ENCODE data around the gene DAP.

The DAP gene

DNA sequence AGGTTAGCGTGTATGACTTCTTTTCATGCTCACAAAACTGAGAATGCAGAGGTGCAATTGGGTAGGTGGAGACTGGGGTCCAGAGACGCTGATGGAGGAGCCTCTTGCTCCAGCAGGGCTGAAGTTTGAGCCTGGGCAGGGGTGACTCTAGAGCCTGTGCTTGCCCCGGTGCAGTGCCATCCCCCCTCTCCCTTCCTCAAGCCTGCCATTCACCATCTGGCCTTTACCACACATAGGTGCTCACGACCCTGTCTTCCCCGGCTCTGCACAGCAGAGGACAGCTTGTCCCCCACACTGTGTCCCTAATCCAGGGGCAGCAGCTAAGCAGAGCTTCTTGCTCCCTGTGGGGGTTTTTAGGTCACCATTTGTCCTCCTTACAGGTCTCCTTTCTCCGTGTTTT is 86.5 kb downstream of the DAP start:
- Histone ChIP-seq H3K9ac (ENCODE audit: low read depth, low read length) (no peak overlapping the region), H3K27ac (ENCODE audit: low read length) (no peak overlapping the region), H2AFZ (ENCODE audit: low read depth, low read length) (no peak overlapping the region), H3K4me3 (ENCODE audit: low read depth in 1 of 2, low read length in 2 of 2) (no peak overlapping the region), H3K36me3 (ENCODE audit: insufficient read depth, low read length) (peaks cover 20% of the 10 kb centered on the region; the same call in 1 of the 2 replicates), H3K4me2 (ENCODE audit: insufficient read depth, low read length) (no peak overlapping the region), H3K9me3 (ENCODE audit: insufficient read depth, low read length, severe bottlenecking) (no peaks in the 10 kb centered on the region), H3K4me1 (ENCODE audit: insufficient read depth, low read length) (no peaks in the 10 kb centered on the region), H3K79me2 (ENCODE audit: insufficient read depth, low read length) (no peaks in the 10 kb centered on the region), H3K27me3 (ENCODE audit: insufficient read depth, low read length, poor library complexity) (no peaks in the 10 kb centered on the region), H4K20me1 (ENCODE audit: insufficient read depth, low read length) (0 out of 2 replicates have a peak, but pooled peaks cover 4% of the 10 kb centered on the region)
- TF ChIP-seq CTCF (IDR thresholded peaks at IDR 0.05; ENCODE audit: borderline replicate concordance, extremely low read depth, low read length, poor library complexity, severe bottlenecking): no peak
- TF ChIP-seq EZH2 (IDR thresholded peaks at IDR 0.05; ENCODE audit: borderline replicate concordance, low read depth, low read length, severe bottlenecking): no peak
- 0 out of 3 replicates have a peak, but pooled peaks have one; percentile 20 for ATAC-seq (ENCODE audit: insufficient read depth, low read depth)
- DNase-seq: no peak

DNA sequence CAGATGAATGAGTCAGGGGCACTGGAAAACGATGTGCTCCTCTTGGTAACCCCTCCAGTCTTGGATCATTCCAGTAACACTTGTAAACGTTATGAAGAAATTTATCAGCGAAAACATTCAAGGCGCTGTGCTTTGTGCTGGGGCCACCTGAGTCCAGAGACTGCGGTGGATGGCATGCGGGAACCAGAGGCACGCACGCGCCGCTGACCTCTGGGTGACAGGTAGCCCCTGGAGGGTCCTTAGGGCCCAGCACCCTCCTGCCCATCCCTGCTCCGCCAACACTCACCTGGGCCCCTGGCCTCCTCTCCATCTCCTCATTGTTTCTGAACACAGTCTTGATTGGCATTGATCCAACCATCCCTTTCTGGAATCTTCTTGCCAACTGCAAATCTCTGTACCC is 86.9 kb downstream of the DAP start:
- H2AFZ ChIP-seq (ENCODE audit: low read depth, low read length): no peak overlapping the region
- no peak overlapping the region for H3K4me2 ChIP-seq (ENCODE audit: insufficient read depth, low read length)
- ATAC-seq (ENCODE audit: insufficient read depth, low read depth) (no peak), DNase-seq (no peak)
- no peaks in the 10 kb centered on the region for H3K4me1 ChIP-seq (ENCODE audit: insufficient read depth, low read length)
- H3K9ac ChIP-seq (ENCODE audit: low read depth, low read length): no peak overlapping the region
- TF ChIP-seq EZH2 (IDR thresholded peaks at IDR 0.05; ENCODE audit: borderline replicate concordance, low read depth, low read length, severe bottlenecking) (no peak), CTCF (IDR thresholded peaks at IDR 0.05; ENCODE audit: borderline replicate concordance, extremely low read depth, low read length, poor library complexity, severe bottlenecking) (no peak)
- no peak overlapping the region for H3K27ac ChIP-seq (ENCODE audit: low read length)
- H3K9me3 ChIP-seq (ENCODE audit: insufficient read depth, low read length, severe bottlenecking): no peaks in the 10 kb centered on the region
- H3K4me3 ChIP-seq (ENCODE audit: low read depth in 1 of 2, low read length in 2 of 2): no peak overlapping the region
- 0 out of 2 replicates have a peak, but pooled peaks cover 4% of the 10 kb centered on the region for H4K20me1 ChIP-seq (ENCODE audit: insufficient read depth, low read length)
- no peaks in the 10 kb centered on the region for H3K79me2 ChIP-seq (ENCODE audit: insufficient read depth, low read length)
- H3K27me3 ChIP-seq (ENCODE audit: insufficient read depth, low read length, poor library complexity): no peaks in the 10 kb centered on the region
- peaks cover 15% of the 10 kb centered on the region; the same call in 1 of the 2 replicates for H3K36me3 ChIP-seq (ENCODE audit: insufficient read depth, low read length)

- no peaks in the 10 kb centered on the region for H3K4me1 ChIP-seq (ENCODE audit: insufficient read depth, low read length)
- ATAC-seq (ENCODE audit: insufficient read depth, low read depth) (no peak), DNase-seq (no peak)
- no peaks in the 10 kb centered on the region for H3K79me2 ChIP-seq (ENCODE audit: insufficient read depth, low read length)
- H3K27ac ChIP-seq (ENCODE audit: low read length): no peak overlapping the region
- H3K4me3 ChIP-seq (ENCODE audit: low read depth in 1 of 2, low read length in 2 of 2): no peak overlapping the region
- TF ChIP-seq CTCF (IDR thresholded peaks at IDR 0.05; ENCODE audit: borderline replicate concordance, extremely low read depth, low read length, poor library complexity, severe bottlenecking) (no peak), EZH2 (IDR thresholded peaks at IDR 0.05; ENCODE audit: borderline replicate concordance, low read depth, low read length, severe bottlenecking) (no peak)
- no peaks in the 10 kb centered on the region for H3K27me3 ChIP-seq (ENCODE audit: insufficient read depth, low read length, poor library complexity)
- 0 out of 2 replicates have a peak, but pooled peaks cover 4% of the 10 kb centered on the region for H4K20me1 ChIP-seq (ENCODE audit: insufficient read depth, low read length)
- H3K36me3 ChIP-seq (ENCODE audit: insufficient read depth, low read length): peaks cover 11% of the 10 kb centered on the region; the same call in 1 of the 2 replicates
- H3K4me2 ChIP-seq (ENCODE audit: insufficient read depth, low read length): no peak overlapping the region
- H2AFZ ChIP-seq (ENCODE audit: low read depth, low read length): no peak overlapping the region
- H3K9me3 ChIP-seq (ENCODE audit: insufficient read depth, low read length, severe bottlenecking): no peaks in the 10 kb centered on the region
- H3K9ac ChIP-seq (ENCODE audit: low read depth, low read length): no peak overlapping the region
Measured at GRCh38 chr5:10673407-10673806, 87.6 kb downstream of the DAP start.

DNA sequence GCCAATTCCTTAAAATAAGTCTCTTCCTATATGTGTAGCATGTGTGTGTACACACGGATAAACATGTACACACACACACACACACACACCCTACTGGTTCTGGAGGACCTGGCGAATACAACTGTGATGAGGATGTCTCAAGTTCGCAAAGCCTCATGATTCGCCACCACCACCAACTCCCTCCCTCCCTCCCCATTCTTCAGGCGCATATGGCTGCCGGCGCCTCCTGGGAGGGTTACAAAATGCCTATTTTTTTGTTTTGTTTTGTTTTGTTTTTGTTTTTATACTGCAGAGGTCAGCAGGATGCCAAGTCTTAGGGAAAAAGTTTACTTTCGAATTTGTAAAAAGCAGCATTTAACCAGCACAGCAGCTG is 88.0 kb downstream of the DAP start:
- Histone ChIP-seq H3K79me2 (ENCODE audit: insufficient read depth, low read length) (no peaks in the 10 kb centered on the region), H3K4me1 (ENCODE audit: insufficient read depth, low read length) (no peaks in the 10 kb centered on the region), H3K4me2 (ENCODE audit: insufficient read depth, low read length) (no peak overlapping the region), H3K4me3 (ENCODE audit: low read depth in 1 of 2, low read length in 2 of 2) (no peak overlapping the region), H3K27me3 (ENCODE audit: insufficient read depth, low read length, poor library complexity) (no peaks in the 10 kb centered on the region), H2AFZ (ENCODE audit: low read depth, low read length) (no peak overlapping the region), H3K9ac (ENCODE audit: low read depth, low read length) (no peak overlapping the region), H3K36me3 (ENCODE audit: insufficient read depth, low read length) (peaks cover 7% of the 10 kb centered on the region; the same call in 1 of the 2 replicates), H4K20me1 (ENCODE audit: insufficient read depth, low read length) (0 out of 2 replicates have a peak, but pooled peaks cover 4% of the 10 kb centered on the region), H3K9me3 (ENCODE audit: insufficient read depth, low read length, severe bottlenecking) (no peaks in the 10 kb centered on the region), H3K27ac (ENCODE audit: low read length) (no peak overlapping the region)
- TF ChIP-seq EZH2 (IDR thresholded peaks at IDR 0.05; ENCODE audit: borderline replicate concordance, low read depth, low read length, severe bottlenecking): no peak
- no peak for TF ChIP-seq CTCF (IDR thresholded peaks at IDR 0.05; ENCODE audit: borderline replicate concordance, extremely low read depth, low read length, poor library complexity, severe bottlenecking)
- ATAC-seq (ENCODE audit: insufficient read depth, low read depth) (no peak), DNase-seq (no peak)
